Stimulated activated CD4-positive, alpha-beta T cell treated with anti-CD3 and anti-CD28 coated beads, Interleukin-1b, Interleukin-23, amount 100 ng/mL, for 48 hours (primary cell): ENCODE measurements around the gene ZNF367.

Source experiments
- DNase-seq: peaks from one replicate; pipeline ENCODE4 v3.0.0-alpha.2; 2020

Gene ZNF367

DNA sequence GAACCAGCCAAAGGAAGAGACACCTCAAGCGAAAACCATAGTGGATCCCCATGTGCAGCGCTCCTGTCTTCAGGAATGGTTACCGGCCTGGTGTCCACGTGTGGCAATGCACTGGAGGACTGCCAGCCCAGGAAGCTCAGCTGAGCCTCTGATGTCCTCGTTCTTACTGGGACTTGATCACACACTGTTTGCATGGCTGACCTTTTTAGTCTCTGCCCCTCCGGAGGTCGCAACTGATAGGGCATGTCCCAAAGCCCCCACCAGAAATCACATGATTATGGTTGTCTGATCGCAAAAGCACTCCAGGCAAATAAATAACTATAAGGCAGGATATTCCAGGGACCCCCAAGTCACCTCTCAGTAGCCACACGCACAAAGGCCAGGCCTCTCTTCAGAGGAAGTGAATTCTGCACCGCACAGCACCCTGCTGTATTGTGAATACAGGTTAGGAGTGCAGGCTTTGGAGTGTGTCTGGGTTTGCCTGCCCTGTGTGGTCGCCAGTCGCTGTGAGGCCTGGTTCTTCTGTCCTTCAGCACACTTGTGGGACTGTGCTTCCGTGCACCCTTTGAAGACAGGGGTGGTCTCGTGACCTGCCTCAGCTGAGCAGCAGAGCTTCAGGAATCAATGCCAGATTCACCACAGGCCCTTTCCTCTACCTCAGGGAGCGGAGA is 18.4 kb upstream of the ZNF367 start:
- no peak for DNase-seq

- DNase-seq, result no peak
These were observed 17.9 kb upstream of the ZNF367 start for GRCh38 chr9:96436063-96436455.

DNA sequence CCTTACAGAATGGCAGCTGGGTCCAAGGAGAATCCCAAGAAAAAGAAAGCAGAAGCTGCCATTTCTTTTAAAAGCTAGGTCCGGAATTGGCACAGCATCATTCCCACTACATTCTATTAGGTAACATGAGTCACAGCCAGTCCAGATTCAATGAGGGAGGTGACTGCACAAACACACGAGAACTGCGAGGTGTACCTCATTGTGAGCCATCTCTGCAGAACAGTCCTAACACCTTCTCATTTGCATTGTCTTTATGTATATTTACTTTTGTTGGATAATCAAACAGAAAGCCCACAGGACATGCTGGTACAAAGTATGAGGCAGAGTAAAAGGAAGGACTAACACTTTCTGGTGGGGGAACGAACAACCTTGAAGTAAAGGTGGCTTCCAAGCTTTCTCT is 17.2 kb upstream of the ZNF367 start:
- DNase-seq, result no peak

GRCh38 chr9:96430377-96430776 is 12.2 kb upstream of the ZNF367 start:
- DNase-seq, result no peak

DNA sequence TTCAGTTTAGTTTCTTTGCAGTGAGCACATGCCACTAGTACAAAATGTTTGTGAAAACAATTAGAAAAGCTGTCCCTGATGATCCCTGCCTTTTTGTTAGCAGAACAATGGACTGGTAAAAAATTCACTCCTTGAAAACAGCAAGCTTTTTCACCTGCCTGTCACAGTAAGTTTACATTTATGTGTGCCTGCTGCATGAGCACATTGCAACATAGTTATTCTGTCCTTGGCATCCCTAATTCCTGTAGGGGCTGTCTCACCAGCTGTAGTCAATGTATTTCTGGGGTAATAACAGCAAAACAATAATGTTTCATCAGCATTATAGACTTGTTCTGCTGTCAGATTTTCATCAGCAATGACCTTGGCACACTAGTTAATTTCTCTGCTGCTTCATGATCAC is 11.6 kb upstream of the ZNF367 start:
- no peak for DNase-seq

- no peak for DNase-seq
These were observed 7.5 kb upstream of the ZNF367 start for GRCh38 chr9:96425500-96426169.

- no peak for DNase-seq
These were observed 5.8 kb upstream of the ZNF367 start for GRCh38 chr9:96423985-96424336.

DNA sequence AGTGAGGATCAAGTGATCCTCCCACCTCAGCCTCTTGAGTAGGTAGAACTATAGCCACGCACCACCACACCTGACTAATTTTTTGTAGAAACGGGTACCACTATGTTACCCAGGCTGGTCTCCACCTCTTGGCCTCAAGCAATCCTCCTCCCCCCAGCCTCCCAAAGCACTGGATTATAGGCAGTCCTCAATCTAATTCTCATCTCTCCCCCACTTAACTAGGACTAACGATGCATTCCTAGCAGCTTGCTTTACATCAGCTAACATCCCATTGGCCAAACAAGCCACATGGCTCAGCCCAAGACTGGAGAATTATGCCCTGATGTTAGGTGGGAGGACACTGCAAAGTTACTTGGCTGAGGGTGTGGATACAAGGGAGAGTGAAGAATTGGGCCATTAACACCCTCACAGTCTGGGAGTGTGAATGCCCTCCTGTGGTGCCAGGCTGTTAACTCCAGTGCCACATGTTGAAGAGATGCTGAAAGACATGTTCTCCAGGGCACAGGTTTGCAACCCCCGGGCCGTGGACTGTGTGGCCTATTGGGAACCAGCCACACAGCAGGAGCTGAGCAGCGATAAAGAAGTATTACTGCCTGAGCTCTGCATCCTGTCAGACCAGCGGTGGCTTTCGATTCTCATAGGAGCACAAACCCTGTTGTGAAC is 5.3 kb upstream of the ZNF367 start:
- DNase-seq, result no peak

GRCh38 chr9:96420468-96421219 is 2.5 kb upstream of the ZNF367 start:
- DNase-seq, result peak; percentile 35

GRCh38 chr9:96419691-96419969 is 1.5 kb upstream of the ZNF367 start:
- no peak for DNase-seq

GRCh38 chr9:96418920-96419690 is 935 bp upstream of the ZNF367 start:
- peak; percentile 50 for DNase-seq

GRCh38 chr9:96417661-96418082 is 498 bp downstream of the ZNF367 start:
- DNase-seq, result peak; percentile 43

GRCh38 chr9:96417051-96417586 is 1.1 kb downstream of the ZNF367 start:
- peak; percentile 90 for DNase-seq

GRCh38 chr9:96413302-96414221 is 4.6 kb downstream of the ZNF367 start:
- no peak for DNase-seq

DNA sequence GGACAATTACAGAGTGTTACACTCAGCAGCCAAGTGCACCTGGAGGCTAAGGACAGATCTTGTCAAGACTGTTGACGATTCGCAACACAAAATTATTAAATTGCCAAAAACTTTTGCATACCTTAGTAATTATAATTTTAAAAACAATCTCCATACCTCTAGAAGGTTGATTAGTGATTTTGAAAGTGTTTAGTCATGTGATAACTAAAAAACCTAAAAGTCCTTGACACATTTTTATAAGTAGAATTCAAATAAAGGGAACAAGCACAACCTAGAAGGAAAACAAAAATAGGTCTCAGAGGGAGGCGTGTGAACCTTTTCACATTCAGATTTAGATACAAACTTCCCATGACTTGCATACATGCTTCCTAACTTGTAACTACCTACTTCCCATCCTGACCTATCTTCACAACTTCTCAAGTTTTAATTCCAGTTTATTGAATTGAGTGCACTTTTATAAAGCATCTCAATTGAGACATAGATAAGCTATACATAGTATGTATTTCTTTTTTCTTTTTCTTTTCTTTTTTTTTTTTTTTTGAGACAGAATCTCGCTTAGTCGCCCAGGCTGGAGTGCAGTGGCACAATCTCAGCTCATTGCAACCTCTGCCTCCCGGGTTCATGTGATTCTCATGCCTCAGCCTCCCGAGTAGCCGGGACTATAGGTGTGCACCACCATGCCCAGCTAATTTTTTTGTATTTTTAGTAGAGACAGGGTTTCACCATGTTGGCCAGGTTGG is 5.8 kb downstream of the ZNF367 start:
- no peak for DNase-seq

GRCh38 chr9:96411129-96411838 is 6.9 kb downstream of the ZNF367 start:
- DNase-seq, result no peak

DNA sequence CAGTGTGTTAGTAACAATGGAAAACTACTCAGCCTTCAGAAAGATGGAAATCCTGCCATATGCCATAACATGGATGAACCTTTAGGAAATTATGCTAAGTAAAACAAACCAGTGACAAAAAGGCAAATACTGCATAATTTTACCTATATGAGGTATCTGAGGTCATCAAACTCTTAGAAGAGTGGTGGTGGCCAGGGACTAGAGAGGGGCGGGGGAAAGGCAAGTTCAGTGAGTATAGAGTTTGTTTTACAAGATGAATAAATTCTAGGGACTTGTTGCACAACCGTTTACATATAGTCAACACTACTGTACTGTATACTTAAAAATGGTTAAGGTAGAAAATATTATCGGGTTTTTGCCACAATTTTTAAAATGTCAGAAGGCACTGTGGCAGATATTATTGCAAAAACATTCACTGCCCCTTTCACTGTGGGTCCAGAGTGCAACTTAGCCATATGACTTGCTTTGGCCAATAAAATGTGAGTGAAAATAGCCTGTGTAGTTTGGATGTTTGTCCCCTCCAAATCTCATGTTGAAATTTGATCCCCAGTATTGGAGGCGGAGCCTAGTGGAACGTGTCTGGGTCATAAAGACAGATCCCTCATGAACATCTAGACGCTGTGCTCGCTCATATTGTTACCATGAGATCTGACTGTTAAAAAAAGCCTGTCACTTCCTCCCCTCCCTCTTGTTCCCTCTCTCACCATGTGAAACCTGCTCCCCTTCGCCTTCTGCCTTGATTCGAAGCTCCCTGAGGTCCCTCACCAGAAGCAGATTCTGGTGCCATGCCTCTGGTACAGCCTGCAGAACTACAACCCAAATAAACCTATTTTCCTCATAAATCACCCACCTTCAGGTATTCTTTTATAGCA is 9.5 kb downstream of the ZNF367 start:
- no peak for DNase-seq

- no peak for DNase-seq
These were observed 17.8 kb downstream of the ZNF367 start for GRCh38 chr9:96400132-96400910.

DNA sequence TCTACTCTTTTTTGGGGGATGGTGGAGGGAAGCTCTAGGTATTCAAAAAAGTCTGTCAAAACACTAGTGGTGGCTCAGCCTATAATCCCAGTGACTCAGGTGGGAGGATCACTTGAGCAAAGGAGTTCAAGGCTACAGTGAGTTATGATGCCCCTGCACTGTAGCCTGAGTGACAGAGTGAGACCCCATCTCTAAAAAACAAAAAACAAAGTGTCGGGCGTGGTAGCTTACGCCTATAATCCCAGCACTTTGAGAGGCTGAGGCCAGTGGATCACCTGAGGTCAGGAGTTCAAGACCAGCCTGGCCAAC is 18.9 kb downstream of the ZNF367 start:
- DNase-seq, result no peak
